Caco-2 (cell line): ENCODE measurements around the gene WNT16. TPM values are rescaled to one million over a fixed set of nuclear protein-coding genes. Genes with fewer than 3 reads are reported as not detected.

ENCODE experiments used
- BruUV-seq: library from RNA; stranded (reverse); fragments of 400-500 nt; replicated peaks from 2 replicates; lab custom pipeline; 2021; lab: Mats Ljungman, UMichigan
- CTCF ChIA-PET: fragments of 300-600 bp; sonication (Branson Sonifier 250); formaldehyde crosslinking; loops from one replicate; lab custom pipeline; 2022; ENCODE audit warnings: antibody characterized with exemption; lab: Charles Lee
- POLR2A ChIA-PET: fragments of 300-600 bp; sonication (Branson Sonifier 250); formaldehyde crosslinking; loops from one replicate; lab custom pipeline; 2022; ENCODE audit warnings: antibody characterized with exemption; lab: Charles Lee
- DNase-seq, 2 experiments: peaks; one replicate each; pipeline versions ENCODE4 v3.0.0 to v3.0.0-alpha.2; 2020 to 2022
- H3K27me3 ChIP-seq: replicated peaks from 2 replicates; pipeline ENCODE4 v1.6.0; 2011; ENCODE audit warnings: low read length; ENCODE audit not compliant: control insufficient read depth, insufficient read depth
- H3K36me3 ChIP-seq: 2 replicates; pipeline ENCODE4 v1.5.1; 2011; ENCODE audit warnings: low read length; ENCODE audit not compliant: control insufficient read depth, insufficient read depth
- H3K4me1 ChIP-seq: fragments of 250-450 bp; sonication (Bioruptor Pico); 2 replicates; pipeline ENCODE4 v1.5.1; 2020; ENCODE audit warnings: mild to moderate bottlenecking
- H3K4me3 ChIP-seq: 2 replicates; pipeline ENCODE4 v1.5.1; 2011; ENCODE audit warnings: low read depth, mild to moderate bottlenecking, control low read depth, low read length
- H3K9me3 ChIP-seq: fragments of 250-450 bp; sonication (Bioruptor Pico); 2 replicates; pipeline ENCODE4 v1.5.1; 2020; ENCODE audit warnings: mild to moderate bottlenecking, moderate library complexity
- H3K27ac Mint-ChIP-seq: one replicate; pipeline ENCODE4 v1.8.0; 2022; ENCODE audit warnings: mixed read lengths; ENCODE audit not compliant: unreplicated experiment
- H3K27me3 Mint-ChIP-seq: one replicate; pipeline ENCODE4 v1.8.0; 2022; ENCODE audit warnings: mixed read lengths; ENCODE audit not compliant: insufficient read depth, unreplicated experiment
- H3K36me3 Mint-ChIP-seq: one replicate; pipeline ENCODE4 v1.8.0; 2022; ENCODE audit warnings: mild to moderate bottlenecking, mixed read lengths; ENCODE audit not compliant: insufficient read depth, unreplicated experiment
- H3K4me1 Mint-ChIP-seq: one replicate; pipeline ENCODE4 v1.8.0; 2022; ENCODE audit warnings: low read depth, mixed read lengths; ENCODE audit not compliant: unreplicated experiment
- H3K4me3 Mint-ChIP-seq: one replicate; pipeline ENCODE4 v1.8.0; 2022; ENCODE audit warnings: mild to moderate bottlenecking, moderate library complexity, mixed read lengths; ENCODE audit not compliant: unreplicated experiment
- H3K9me3 Mint-ChIP-seq: one replicate; pipeline ENCODE4 v1.8.0; 2022; ENCODE audit warnings: mixed read lengths; ENCODE audit not compliant: unreplicated experiment
- CTCF ChIP-seq, 2 experiments: fragments of 200-600 bp in 1 of 2; IDR thresholded peaks; 1 replicate in 1 of 2; 2 replicates in 1 of 2; pipeline versions ENCODE4 v1.5.1 to v1.8.0; 2011 to 2022; ENCODE audit warnings: antibody characterized with exemption in 1 of 2, control low read depth in 1 of 2, inconsistent platforms in 1 of 2, low read depth in 1 of 2, low read length in 1 of 2, mild to moderate bottlenecking in 1 of 2, moderate library complexity in 1 of 2; ENCODE audit not compliant: insufficient read depth in 1 of 2, severe bottlenecking in 1 of 2, unreplicated experiment in 1 of 2
- intact Hi-C: fragments of 100-400 bp; cut with micrococcal nuclease; formaldehyde crosslinking; loops from one replicate; pipeline ENCODE4 v1.10.0; 2022; ENCODE audit not compliant: unreplicated experiment
- total RNA-seq: library from RNA; stranded (reverse); gene quantifications from 2 replicates; pipeline ENCODE4 v1.2.3, GENCODE V29; 2022

WNT16 gene
- total RNA-seq, 1 experiment from 2014 or later, result not detected

GRCh38 chr7:121303422-121304101 is 25.2 kb upstream of the WNT16 start:
- BruUV-seq, result no TSS peak
- peaks cover 13% of the 10 kb centered on the region for H3K27me3 Mint-ChIP-seq
- H3K4me3 Mint-ChIP-seq, result no peak overlapping the region
- Histone ChIP-seq H3K27me3 (no peaks in the 10 kb centered on the region), H3K4me1 (no peaks in the 10 kb centered on the region), H3K36me3 (no peaks in the 10 kb centered on the region), H3K4me3 (no peak overlapping the region), H3K9me3 (no peaks in the 10 kb centered on the region)
- TF ChIP-seq CTCF (IDR thresholded peaks at IDR 0.05; ENCODE audit: insufficient read depth in 1 of 2, low read depth in 1 of 2, low read length in 1 of 2, severe bottlenecking in 1 of 2, unreplicated experiment in 1 of 2), result no peak
- DNase-seq, result no peak
- ChIA-PET POLR2A (no interaction called here), CTCF (no interaction called here)
- no peaks in the 10 kb centered on the region for H3K36me3 Mint-ChIP-seq
- no peaks in the 10 kb centered on the region for H3K4me1 Mint-ChIP-seq
- no peak overlapping the region for H3K27ac Mint-ChIP-seq
- intact Hi-C loops, result no loop called here
- H3K9me3 Mint-ChIP-seq, result no peaks in the 10 kb centered on the region

GRCh38 chr7:121304102-121304658 is 24.6 kb upstream of the WNT16 start:
- no TSS peak for BruUV-seq
- H3K4me1 ChIP-seq, result no peaks in the 10 kb centered on the region
- H3K9me3 ChIP-seq, result no peaks in the 10 kb centered on the region
- Mint-ChIP-seq H3K27ac (no peak overlapping the region), H3K4me3 (no peak overlapping the region), H3K27me3 (peaks cover 13% of the 10 kb centered on the region), H3K4me1 (no peaks in the 10 kb centered on the region), H3K36me3 (no peaks in the 10 kb centered on the region), H3K9me3 (no peaks in the 10 kb centered on the region)
- H3K27me3 ChIP-seq, result no peaks in the 10 kb centered on the region
- TF ChIP-seq CTCF (IDR thresholded peaks at IDR 0.05; ENCODE audit: insufficient read depth in 1 of 2, low read depth in 1 of 2, low read length in 1 of 2, severe bottlenecking in 1 of 2, unreplicated experiment in 1 of 2), result no peak
- ChIA-PET CTCF (no interaction called here), POLR2A (no interaction called here)
- no peak for DNase-seq
- intact Hi-C loops, result no loop called here
- H3K36me3 ChIP-seq, result no peaks in the 10 kb centered on the region
- H3K4me3 ChIP-seq, result no peak overlapping the region

- no peaks in the 10 kb centered on the region for H3K4me1 ChIP-seq
- no peaks in the 10 kb centered on the region for H3K27me3 ChIP-seq
- no peak for DNase-seq
- H3K36me3 Mint-ChIP-seq, result no peaks in the 10 kb centered on the region
- peaks cover 8% of the 10 kb centered on the region for H3K9me3 Mint-ChIP-seq
- peaks cover 16% of the 10 kb centered on the region for H3K27me3 Mint-ChIP-seq
- no TSS peak for BruUV-seq
- no peak overlapping the region for H3K27ac Mint-ChIP-seq
- H3K4me1 Mint-ChIP-seq, result no peaks in the 10 kb centered on the region
- ChIA-PET POLR2A (no interaction called here), CTCF (no interaction called here)
- H3K4me3 ChIP-seq, result no peak overlapping the region
- no peak for TF ChIP-seq CTCF (IDR thresholded peaks at IDR 0.05; ENCODE audit: insufficient read depth in 1 of 2, low read depth in 1 of 2, low read length in 1 of 2, severe bottlenecking in 1 of 2, unreplicated experiment in 1 of 2)
- H3K4me3 Mint-ChIP-seq, result no peak overlapping the region
- H3K9me3 ChIP-seq, result peaks cover 3% of the 10 kb centered on the region; the same call in 1 of the 2 replicates
- no peaks in the 10 kb centered on the region for H3K36me3 ChIP-seq
- intact Hi-C loops, result no loop called here
These were observed 23.7 kb upstream of the WNT16 start for GRCh38 chr7:121305109-121305508.
